NAMALWA (cell line): Measurements from ENCODE around the gene LHB.
"Not testable (repeated sequence)": the region's sequence is repeated elsewhere in the genome, so short reads cannot be mapped to it uniquely, and the experiment has no call there.

ENCODE experiments used
- DNase-seq: peaks from one replicate; pipeline ENCODE4 v3.0.0-alpha.2; 2015; ENCODE audit warnings: low spot score

The LHB gene

DNA sequence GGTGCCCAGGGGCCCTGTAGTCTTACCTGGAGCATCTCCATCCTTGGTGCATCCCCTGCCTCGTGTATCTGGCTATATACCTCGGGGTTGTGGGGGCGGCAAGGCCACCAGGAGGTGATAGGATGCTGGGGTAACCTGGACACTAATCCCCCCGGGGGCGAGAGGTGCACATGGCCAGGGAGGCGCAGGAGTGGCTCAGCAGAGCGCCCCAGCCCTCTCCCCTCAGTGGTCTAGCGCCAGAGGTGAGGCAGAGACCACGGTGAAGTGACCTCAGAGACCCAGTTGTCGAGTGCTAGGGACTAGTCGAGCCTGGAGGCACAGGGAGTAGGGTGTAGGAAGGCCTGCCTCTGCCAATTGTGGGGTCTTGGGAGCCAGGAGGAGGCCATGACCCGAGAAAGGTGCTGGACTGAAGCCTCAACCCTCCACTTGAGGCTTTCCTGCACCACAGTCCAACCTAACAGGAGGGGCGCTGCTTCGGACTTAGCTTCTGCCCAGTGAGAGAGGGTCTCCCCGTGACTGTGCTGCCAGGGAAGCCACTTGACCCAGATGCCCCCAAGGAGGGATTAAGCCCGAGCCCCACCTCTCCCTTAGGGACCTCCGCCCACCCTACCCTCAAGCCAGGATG, at the start of gene LHB:
Gene LHB (minus strand): TSS at position 51 of the 625 bp plus-strand sequence. CDS start 10 bp downstream, at position 41.
- no peak for DNase-seq

DNA sequence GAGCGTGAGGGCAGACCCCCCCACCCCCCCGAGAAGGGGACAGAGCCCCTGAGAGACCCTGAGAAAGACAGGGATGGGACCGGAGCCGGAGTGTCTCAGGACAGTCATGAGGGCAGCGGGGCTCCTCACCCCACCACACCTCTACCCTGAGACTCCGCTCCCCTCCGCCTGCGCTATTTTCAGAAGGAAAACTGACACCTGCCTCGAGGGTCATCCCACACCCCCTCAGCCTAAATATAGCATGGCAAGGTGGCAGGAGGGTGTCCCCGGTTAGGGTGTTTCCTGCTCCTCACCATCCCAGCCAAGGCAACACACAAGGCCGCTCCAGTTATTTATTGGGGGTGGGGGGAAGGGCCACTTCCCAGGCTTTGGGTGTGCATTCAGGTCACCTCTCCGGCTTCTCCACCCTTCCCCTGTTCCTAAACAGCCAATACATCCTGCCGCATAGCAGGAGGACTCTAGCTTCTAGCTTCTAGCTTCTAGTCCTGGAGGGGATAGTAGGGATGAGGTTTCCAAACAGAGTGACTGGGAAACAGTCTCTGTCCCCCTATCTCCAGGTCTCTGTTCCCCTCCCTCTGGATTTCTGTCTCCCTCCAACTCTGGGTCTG, 49.1 kb upstream of the LHB start:
- no peak for DNase-seq

DNA sequence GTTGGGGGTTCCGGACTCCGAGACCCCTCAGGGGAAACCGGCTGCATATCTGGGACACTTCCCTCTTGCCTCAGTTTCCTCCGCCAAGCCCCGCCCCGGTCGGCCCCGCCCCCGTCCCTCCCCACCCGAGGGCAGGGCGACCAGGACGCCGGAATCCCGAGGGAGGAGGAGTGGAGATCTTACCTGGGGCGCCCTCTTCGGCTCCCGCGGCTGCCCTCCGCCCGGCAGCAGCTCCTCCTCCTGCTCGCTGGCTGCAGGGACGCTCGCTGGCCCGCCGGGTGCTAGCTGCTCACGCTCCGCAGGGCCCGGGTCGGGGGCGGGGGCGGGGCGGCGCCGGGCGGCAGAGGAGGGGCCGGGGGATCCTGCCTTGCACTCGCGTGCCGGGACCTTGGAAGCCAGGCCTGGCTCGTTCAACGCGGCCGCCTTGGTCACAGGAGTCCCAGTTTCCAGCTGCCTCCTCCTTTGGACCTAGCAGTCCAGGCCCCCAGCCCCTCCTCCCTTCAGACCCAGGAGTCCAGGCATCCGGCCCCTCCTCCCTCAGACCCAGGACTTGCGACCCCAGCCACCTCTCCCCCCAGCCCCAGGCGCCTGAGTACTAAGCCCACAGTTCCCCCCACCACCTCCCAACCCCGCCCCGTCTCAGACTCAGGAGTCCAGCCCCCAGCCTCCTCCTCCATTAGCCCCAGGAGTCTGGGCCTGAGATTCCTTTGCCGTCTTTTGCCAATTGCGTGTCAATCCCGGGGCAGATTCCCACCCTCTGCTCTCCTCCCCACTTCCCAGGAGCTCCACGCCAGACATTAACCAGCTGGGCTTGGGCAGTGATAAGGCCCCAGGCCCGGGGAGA, 48.1 kb upstream of the LHB start, which contains the start of gene NTF4:
Gene NTF4 (minus strand): TSS at position 51 of the 844 bp plus-strand sequence. CDS start 2,821 bp downstream, outside the sequence.
- DNase-seq: no peak

DNA sequence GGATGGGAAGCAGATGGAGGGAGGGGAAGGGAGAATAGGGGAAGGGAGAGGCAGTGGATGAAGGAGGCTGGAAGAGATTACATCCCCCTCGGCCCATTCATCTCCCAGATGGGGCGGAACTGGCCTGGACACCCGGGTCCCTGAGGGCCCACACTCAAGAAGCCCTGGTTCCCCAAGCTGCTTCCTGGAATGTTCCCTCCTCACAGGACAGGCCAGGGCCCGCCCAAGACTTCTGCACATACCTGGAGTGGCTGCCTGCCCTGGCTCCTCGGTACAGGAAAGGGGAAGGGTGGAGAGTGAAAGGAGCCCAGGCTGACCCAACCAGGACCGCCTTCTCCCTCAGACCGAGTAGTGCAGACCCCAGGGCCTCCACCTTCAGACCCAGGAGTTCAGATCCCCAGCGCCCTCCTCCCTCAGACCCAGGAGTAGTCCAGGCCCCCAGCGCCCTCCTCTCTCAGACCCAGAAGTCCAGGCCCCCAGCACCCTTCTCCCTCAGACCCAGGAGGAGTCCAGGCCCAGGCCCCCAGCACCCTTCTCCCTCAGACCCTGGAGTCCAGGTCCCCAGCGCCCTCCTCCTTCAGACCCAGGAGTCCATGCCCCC, 47.2 kb upstream of the LHB start:
- DNase-seq: no peak

DNA sequence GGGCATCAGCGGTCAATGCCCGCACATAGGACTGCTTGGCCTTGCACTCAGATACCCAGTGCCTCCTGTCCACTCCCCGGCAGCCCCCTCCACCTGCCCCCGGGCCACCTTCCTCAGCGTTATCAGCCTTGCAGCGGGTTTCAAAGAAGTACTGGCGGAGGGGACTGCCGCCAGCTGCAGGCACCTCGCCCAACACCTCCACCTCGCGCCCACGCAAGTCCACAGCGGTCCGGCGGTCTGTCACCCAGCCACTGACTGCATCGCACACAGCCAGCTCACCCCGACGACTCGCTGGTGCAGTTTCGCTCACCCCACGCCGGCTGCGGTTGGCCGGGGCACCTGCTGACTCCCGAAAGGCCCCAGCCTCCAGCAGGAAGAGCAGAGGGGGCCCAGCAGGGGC, 44.6 kb upstream of the LHB start:
- no peak for DNase-seq

DNA sequence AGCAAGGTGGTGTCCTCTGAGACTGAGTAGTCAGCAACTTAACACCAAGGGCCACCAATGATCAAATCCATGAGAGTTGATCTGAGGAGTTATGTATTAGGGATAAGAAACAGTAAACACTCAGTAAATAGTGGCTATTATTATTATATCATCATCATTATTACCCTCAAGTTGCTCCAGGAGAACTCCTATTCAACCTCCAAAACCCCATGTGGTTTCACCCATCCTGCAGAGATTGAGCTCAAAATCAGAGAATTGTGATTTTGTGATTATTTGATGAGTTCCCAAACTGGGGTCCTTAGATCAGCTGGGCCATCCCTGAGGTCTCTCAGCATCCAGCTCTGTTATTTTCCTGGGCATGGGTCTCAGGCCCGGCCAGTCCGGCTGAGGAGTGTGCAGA, 44.1 kb upstream of the LHB start:
- no peak for DNase-seq

- DNase-seq: no peak
Measured at GRCh38 chr19:49059053-49059452, 42.2 kb upstream of the LHB start.

GRCh38 chr19:49058562-49058961, 41.7 kb upstream of the LHB start:
- peak; percentile 60 for DNase-seq

GRCh38 chr19:49057636-49058234, 40.8 kb upstream of the LHB start, which contains the start of gene CGB7:
TSS of gene CGB7 (minus strand) at chr19:49057749. CDS start at chr19:49055375, 2,374 bp downstream.
- DNase-seq: no peak

GRCh38 chr19:49056902-49057596, 40.2 kb upstream of the LHB start:
- DNase-seq: not testable (repeated sequence)

GRCh38 chr19:49056101-49056901, 39.4 kb upstream of the LHB start:
- no peak for DNase-seq

DNA sequence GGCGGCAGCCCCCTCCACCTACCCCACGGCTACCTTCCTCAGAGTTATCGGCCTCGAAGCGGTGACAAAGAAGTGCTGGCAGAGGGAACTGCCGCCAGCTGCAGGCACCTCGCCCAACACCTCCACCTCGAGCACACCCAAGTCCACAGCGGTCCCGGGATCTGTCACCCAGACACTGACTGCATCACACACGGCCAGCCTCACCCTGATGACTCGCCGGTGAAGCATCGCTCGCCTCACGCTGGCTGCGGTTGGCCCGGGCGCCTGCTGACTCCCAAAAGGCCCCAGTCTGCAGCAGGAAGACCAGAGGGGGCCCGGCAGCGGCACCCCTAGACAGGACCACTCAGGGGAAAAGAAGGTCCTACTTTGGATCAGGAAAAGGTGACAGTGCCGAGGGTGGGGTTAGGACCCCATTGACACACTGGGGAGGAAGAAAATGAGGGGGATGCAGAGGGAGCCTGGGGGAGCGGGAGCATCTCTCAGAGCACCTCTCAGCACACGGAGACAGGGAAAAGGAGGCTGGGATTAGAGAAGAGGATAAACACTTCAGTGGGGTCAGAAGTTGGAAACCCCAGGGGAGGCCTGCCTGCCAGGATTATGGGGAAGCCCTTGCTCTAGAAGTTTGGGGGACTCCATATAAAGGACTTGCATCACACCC, 33.6 kb upstream of the LHB start:
- DNase-seq: not testable (repeated sequence)

GRCh38 chr19:49049834-49050233, 32.9 kb upstream of the LHB start:
- DNase-seq: not testable (repeated sequence)

GRCh38 chr19:49049011-49049410, 32.1 kb upstream of the LHB start, which contains the start of gene CGB8:
TSS of gene CGB8 (minus strand) at chr19:49049111. CDS start at chr19:49048739, 372 bp downstream.
- not testable (repeated sequence) for DNase-seq

GRCh38 chr19:49043548-49043947, 26.7 kb upstream of the LHB start, which contains the start of gene CGB5:
TSS of gene CGB5 (plus strand) at chr19:49043848. CDS start at chr19:49044210, 362 bp downstream.
- DNase-seq: not testable (repeated sequence)

- not testable (repeated sequence) for DNase-seq
Measured at GRCh38 chr19:49042666-49043065, 25.8 kb upstream of the LHB start.

DNA sequence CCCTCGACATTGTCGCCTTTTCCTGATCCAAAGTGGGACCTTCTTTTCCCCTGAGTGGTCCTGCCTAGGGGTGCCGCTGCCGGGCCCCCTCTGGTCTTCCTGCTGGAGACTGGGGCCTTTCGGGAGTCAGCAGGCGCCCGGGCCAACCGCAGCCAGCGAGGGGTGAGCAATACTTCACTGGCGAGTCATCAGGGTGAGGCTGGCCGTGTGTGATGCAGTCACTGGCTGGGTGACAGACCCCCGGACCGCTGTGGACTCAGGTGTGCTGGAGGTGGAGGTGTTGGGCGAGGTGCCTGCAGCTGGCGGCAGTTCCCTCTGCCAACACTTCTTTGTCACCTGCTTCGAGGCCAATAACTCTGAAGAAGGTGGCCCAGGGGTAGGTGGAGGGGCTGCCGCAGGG, 25.3 kb upstream of the LHB start:
- no peak for DNase-seq

DNA sequence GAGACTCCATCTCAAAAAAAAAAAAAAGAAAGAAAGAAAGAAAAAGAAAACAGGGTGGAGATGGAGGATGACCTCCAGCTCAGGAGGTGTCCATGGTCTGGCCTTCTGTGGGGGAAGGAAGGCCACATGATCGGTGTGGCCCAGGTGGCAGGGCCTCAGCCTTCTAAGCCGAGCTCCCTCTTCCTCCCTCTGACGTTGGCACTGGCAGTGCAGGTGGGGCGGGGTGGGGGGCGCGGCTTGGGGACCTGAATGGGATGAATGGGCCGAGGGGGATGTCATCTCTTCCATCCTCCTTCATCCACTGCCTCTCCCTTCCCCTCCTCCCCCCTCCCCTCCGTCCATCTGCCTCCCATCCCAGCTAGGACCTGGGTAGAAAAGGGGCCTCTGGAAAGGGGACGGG, 22.8 kb upstream of the LHB start:
- DNase-seq: not testable (repeated sequence)

GRCh38 chr19:49038557-49039276, 21.8 kb upstream of the LHB start:
- not testable (repeated sequence) for DNase-seq
